HG03025 (cell line): ENCODE data around the gene NUP62CL.

Experiments used
- ATAC-seq: cut with Tn5 transposase; IDR thresholded peaks from one replicate; pipeline ENCODE4 v1.9.1; 2021; ENCODE audit warnings: mild to moderate bottlenecking, moderate library complexity; ENCODE audit not compliant: unreplicated experiment, low FRiP score

NUP62CL gene

DNA sequence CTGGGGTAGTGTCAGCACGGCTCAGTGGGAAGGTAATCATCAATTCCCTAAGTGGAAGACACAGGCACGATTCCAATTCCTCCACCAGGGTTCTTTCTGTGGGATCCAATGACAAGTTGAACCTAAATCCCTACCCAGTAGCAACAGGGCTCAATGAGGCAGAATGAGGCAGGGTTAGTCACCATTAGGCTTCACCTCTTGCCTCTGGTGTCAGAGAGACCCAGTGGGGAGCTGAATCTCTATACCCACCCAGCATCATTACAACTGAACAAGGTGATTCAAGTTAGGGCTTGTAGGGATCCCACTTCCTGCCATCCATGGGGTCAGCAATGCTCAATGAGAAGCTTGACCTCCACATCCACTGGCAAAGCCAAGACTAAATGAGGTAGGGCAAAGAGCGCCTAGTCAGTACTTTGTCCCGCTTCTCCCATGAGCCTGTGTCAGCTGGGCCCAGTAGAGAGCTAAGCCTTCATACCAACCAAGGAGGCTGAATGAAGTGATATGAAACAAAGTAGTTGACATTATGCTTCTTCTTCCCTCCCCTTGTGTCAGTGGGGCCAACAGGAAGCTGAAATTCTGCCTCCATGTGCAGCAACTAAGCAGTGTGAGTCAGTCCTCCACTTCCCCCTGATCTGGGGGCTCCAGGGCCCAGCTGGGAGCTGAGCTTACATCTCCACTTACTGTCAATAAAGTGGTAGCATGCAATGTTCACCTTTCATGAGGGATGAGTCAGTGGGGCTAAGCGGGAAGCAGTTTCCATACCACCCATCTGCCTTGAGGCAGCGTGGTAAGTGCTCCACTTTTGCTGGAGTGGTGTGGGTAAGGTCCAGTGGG is 51.2 kb downstream of the NUP62CL start:
- no peak for ATAC-seq

DNA sequence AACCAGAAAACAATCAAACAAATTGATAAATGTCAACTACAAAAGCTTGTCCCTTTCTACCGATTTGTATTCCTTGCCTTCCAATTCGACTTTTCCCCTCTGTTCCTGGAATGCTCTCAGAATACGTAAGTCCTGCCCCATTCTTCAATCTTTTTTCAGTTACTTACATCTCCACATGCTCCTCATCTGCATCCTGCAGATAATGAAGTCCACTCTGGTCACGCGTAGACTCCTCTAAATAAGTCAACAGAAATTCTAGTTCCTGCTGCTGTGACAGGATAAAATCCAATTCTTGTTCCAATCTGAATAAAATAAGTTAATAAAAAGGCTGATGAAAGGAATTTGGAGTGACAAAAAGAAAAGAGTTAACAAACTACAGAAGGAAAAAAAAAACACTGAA is 53.2 kb downstream of the NUP62CL start:
- no peak for ATAC-seq

DNA sequence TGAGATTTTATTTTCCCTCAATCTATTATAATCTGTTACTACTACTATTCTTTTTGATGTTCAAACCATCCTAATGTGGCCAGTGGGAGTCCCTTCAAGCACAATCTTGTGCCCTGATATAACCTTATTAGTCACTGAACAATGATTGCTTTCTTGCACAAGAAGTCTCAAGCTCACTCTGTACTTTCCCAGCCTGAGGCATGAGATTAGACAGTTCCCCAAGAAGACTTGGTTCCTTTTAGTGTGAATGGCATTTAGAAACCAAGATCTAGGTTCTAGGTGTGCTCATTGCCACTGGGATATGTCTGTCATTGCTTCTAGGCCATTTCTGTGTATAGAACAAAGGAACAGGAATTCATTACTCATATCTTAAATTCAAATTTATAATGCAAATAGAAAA is 59.6 kb downstream of the NUP62CL start:
- ATAC-seq: no peak

DNA sequence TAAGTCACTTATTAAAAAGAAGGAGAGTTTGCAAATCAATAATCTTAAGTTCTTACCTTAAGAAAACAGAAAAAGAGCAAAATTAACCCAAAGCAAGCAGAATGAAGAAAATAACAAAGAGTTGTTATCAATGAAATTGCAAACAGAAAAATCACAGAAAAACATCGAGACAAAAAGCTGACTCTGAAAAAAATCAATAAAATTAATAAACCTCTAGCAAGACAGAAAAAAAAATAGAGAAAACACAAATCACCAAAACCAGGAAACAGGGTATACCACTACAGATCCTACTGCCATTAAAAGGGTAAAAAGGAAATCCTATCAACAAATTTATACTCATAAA is 70.3 kb downstream of the NUP62CL start:
- ATAC-seq: no peak

DNA sequence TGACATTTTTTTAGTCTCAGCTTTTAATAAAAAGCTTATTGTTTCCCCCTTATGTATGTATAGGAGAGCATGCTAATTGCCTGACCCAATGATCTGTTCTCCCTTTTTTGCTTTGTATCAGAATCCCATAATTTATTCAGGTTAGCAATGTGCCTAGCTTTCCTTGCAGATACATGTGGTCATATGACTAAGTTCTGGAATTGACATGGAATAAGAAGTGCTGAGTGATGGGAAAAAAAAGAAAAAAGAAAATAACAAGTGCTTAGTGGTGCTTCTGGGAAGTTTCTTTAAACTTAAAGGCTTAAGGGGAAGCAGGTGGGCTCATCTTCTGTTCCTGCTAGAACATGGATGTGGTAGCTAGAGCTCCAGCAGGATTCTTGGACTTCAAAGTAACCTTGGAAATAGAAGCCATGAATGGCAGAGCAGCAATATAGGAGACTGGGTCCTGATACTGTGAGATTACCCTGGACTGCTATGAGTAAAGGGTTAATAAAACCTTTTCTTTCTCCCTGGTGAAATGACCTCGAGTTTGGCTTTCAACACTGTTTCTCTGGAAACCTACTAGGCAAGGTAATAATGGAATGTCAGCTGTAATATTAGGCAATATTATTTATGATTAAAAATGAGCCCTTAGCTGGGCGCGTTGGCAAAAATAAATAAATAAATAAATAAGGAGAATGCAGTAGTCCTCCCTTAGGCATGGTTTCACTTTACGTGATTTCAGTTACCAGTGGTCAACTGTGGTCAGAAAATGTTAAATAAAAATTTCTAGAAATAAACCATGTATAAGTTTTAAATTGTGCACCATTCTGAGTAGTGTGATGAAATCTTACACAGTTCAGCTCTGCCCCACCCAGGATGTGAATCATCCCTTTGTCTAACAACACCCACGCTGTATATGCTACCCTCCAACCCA is 70.9 kb downstream of the NUP62CL start:
- no peak for ATAC-seq

DNA sequence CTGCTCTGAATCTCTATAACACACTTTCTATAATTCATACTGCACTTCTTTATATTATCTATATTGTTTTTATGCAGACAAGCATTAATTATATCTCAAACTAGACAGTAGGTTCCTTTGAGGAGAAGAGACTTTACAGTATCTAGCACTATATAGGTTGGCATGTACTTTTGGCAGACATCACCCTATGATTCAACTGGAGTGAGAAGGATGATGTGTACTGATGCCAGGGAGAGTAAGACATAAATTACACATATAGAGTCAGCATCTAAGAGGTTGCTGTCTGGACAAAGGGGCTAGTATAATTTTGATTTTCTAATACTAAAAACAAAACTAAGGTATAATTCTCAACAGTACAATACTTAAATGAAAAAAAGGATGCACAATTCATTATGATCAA is 82.5 kb downstream of the NUP62CL start:
- no peak for ATAC-seq

DNA sequence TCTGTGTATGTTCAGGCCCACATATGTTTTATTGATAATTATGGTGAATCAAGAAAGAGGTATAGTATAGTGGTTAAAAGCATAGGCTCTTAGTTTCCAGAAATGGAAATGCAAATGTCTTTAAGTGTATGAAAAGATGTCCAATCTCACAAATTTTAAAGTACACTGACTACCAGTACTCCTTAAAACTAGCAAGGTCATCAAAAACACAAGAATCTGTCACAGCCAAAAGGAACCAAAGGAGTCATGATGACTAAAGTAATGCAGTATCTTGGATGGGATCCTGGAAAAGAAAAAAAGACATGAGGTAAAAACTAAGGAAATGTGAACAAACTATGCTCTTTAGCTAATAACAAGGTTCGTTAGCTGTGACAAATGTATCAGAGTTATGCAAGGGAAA is 87.0 kb downstream of the NUP62CL start:
- no peak for ATAC-seq

DNA sequence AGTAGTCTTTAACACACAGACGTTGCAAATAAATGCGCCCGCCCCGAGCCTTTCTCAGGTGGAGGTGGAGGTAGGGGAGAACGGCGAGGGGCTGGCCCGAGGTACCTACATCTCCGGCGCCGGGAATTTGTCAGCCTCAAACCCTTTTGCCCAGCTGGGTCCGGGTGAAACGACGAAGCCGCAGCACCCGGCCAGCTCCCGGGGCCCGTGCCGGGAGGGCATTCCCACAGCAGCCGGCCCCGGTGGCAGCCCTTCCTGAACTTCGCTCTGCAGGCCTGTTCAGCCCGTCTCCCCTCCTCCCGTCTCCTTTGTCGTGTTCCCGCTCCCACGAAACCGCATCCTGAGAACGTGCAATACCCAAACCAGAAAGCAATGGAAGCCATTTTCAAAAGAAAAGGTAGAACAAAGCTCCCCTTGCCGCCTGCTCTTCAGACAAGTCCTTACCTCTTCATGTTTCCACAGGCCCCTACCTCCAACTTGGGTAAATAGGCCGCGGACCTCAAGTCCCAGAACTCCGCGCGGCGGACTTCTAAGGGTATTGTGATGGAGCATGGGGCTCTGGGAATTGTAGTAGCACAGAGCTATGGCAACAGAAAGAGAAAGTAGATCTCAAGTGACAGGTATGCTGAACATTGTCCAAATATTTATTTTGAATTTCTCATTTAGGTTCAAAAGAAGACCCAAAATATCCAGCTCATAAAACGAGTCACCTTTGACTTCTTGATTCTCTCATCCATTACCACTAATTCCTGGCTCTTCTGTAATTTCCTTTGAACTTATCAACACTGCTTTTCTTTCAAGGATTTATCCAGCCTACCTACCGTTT is 87.7 kb downstream of the NUP62CL start, which contains the start of gene RBM41:
RBM41 (minus strand) TSS at position 501 of the 826 bp plus-strand sequence; CDS start at position 452, 49 bp downstream.
- ATAC-seq: peak; percentile 99

DNA sequence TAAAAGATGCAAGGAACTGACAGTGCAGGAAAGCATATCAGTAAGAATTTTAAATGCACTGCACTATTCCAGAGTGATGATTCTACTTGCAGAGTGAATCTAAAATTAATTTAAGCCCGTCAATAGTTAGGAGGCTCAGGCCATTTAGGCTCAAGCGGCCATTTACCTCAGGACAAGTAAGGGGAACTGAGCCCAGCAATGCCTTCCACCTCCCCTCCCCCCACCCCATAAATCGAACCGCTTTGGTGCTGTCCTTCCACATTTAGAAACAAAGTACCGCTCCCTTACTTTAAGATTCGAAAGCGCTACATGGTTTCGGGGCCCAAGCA is 88.3 kb downstream of the NUP62CL start:
- no peak for ATAC-seq

DNA sequence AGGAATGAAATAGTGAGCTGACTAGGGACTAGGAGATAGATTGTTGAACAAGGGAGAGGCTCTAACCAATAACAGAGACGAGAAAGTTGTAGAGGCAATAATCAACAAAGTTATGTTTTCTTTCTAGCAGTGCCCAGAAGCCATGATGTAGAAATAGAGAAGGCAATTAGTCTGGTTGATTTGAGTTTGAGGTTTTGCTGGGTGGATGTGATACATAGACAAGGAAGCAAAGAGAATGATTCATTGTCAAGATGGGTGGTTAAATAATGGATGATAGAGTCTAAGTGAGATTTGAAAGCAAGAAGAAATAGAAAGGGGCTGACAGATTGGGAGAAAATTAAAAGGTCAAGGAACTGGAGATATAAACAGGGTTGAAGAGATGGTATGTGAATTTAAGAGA is 98.8 kb downstream of the NUP62CL start:
- ATAC-seq: no peak

DNA sequence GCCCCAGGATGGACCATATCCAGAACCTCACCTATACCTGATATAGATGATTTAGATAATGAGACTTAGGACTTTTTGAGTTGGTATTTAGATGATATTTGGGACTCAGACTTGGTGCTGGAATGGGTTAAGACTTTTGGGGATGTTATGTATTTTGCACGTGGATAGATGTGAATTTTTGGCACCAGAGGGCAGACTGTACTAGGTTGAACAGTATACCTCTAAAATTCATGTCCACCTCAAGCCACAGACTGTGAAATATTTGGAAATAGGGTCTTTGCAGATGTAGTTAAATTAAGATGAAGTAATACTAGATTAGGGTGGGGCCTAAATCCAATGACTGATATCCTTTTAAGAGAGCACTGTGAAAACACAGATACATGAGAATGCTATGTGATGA is 103.3 kb downstream of the NUP62CL start:
- no peak for ATAC-seq

DNA sequence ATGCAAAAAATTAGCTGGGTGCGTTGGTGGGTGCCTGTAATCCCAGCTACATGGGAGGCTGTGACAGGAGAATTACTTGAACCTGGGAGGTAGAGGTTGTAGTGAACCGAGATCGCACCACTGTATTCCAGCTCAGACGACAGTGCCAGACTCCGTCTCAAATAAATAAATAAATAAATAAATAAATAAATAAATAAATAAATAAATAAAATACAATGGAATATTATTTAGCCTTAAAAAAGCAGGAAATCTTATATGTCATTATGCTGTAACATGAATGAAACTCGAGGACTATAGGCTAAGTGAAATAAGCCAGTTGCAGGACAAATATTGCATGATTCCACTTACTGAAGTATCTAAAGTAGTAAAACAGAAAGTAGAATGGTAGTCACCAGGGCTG is 130.1 kb downstream of the NUP62CL start:
- ATAC-seq: no peak
